ENCODE measurements around the gene MT1HL1. TPM values are rescaled to one million over a fixed set of nuclear protein-coding genes. Genes with fewer than 3 reads are reported as not detected.

MT1HL1 gene
- polyA plus RNA-seq, 3 donors, result not detected

GRCh38 chr1:237000191-237000590 lies 4.0 kb downstream of the MT1HL1 start:
- H3K9me3 ChIP-seq (replicated peaks in 1 of 2; ENCODE audit: control insufficient read depth in 1 of 2, insufficient read depth in 1 of 2, low read length in 2 of 2), result no peaks in the 10 kb centered on the region
- H3K79me2 ChIP-seq (ENCODE audit: insufficient read depth, low read length), result no peaks in the 10 kb centered on the region
- H2AFZ ChIP-seq (ENCODE audit: insufficient read depth, low read depth, low read length, poor library complexity, severe bottlenecking), result no peak overlapping the region
- no peak overlapping the region for H3K9ac ChIP-seq (ENCODE audit: insufficient read depth, low read length, poor library complexity, severe bottlenecking)
- no peaks in the 10 kb centered on the region for H3K4me1 ChIP-seq (ENCODE audit: control insufficient read depth in 1 of 2, insufficient read depth in 2 of 2, low read length in 2 of 2)
- H3K36me3 ChIP-seq (replicated peaks in 1 of 2; ENCODE audit: control insufficient read depth in 1 of 2, insufficient read depth in 2 of 2, low read length in 2 of 2), result no peaks in the 10 kb centered on the region
- Mint-ChIP-seq H3K27ac (no peak overlapping the region), H3K4me1 (no peaks in the 10 kb centered on the region), H3K27me3 (ENCODE audit: low read depth in 3 of 3) (peaks cover 1 to 3% (median 2%) of the 10 kb centered on the region in 3 donors), H3K36me3 (no peaks in the 10 kb centered on the region), H3K4me3 (no peak overlapping the region), H3K9me3 (peaks cover 0 to 13% (median 2%) of the 10 kb centered on the region in 7 donors)
- no peak for TF ChIP-seq CTCF (IDR thresholded peaks at IDR 0.05)
- no peak overlapping the region for H3K4me3 ChIP-seq (replicated peaks in 1 of 3; ENCODE audit: low read depth in 2 of 3, low read length in 3 of 3)
- no peak overlapping the region for H3K4me2 ChIP-seq (replicated peaks; ENCODE audit: extremely low read depth, low read length, poor library complexity, severe bottlenecking)
- intact Hi-C loops (cut with micrococcal nuclease), result no loop called here
- no peaks in the 10 kb centered on the region for H4K20me1 ChIP-seq (ENCODE audit: insufficient read depth, low read length)
- no CpG with 5 or more reads among the region's 4 CpGs for WGBS (ENCODE audit: insufficient coverage)
- no peak for DNase-seq
- H3K27ac ChIP-seq (ENCODE audit: low read depth in 1 of 2, low read length in 2 of 2), result no peak overlapping the region
- no peaks in the 10 kb centered on the region for H3K27me3 ChIP-seq (ENCODE audit: control insufficient read depth in 2 of 2, insufficient read depth in 2 of 2, low read length in 2 of 2)

GRCh38 chr1:236998546-236998945 lies 5.7 kb downstream of the MT1HL1 start:
- H3K79me2 ChIP-seq (ENCODE audit: insufficient read depth, low read length), result no peaks in the 10 kb centered on the region
- H3K4me1 ChIP-seq (ENCODE audit: control insufficient read depth in 1 of 2, insufficient read depth in 2 of 2, low read length in 2 of 2), result no peaks in the 10 kb centered on the region
- no peak for TF ChIP-seq CTCF (IDR thresholded peaks at IDR 0.05)
- no peak for DNase-seq
- H3K4me3 Mint-ChIP-seq, result no peak overlapping the region
- intact Hi-C loops (cut with micrococcal nuclease), result no loop called here
- H3K4me1 Mint-ChIP-seq, result no peaks in the 10 kb centered on the region
- H3K27ac ChIP-seq (ENCODE audit: low read depth in 1 of 2, low read length in 2 of 2), result no peak overlapping the region
- peaks cover 1 to 3% (median 3%) of the 10 kb centered on the region in 3 donors for H3K27me3 Mint-ChIP-seq (ENCODE audit: low read depth in 3 of 3)
- H3K9ac ChIP-seq (ENCODE audit: insufficient read depth, low read length, poor library complexity, severe bottlenecking), result no peak overlapping the region
- H3K27me3 ChIP-seq (ENCODE audit: control insufficient read depth in 2 of 2, insufficient read depth in 2 of 2, low read length in 2 of 2), result no peaks in the 10 kb centered on the region
- H4K20me1 ChIP-seq (ENCODE audit: insufficient read depth, low read length), result no peaks in the 10 kb centered on the region
- H2AFZ ChIP-seq (ENCODE audit: insufficient read depth, low read depth, low read length, poor library complexity, severe bottlenecking), result no peak overlapping the region
- H3K9me3 Mint-ChIP-seq, result peaks cover 0 to 13% (median 3%) of the 10 kb centered on the region in 7 donors
- H3K36me3 ChIP-seq (replicated peaks in 1 of 2; ENCODE audit: control insufficient read depth in 1 of 2, insufficient read depth in 2 of 2, low read length in 2 of 2), result no peaks in the 10 kb centered on the region
- H3K36me3 Mint-ChIP-seq, result no peaks in the 10 kb centered on the region
- H3K4me3 ChIP-seq (replicated peaks in 1 of 3; ENCODE audit: low read depth in 2 of 3, low read length in 3 of 3), result no peak overlapping the region
- no peak overlapping the region for H3K27ac Mint-ChIP-seq
- no peaks in the 10 kb centered on the region for H3K9me3 ChIP-seq (replicated peaks in 1 of 2; ENCODE audit: control insufficient read depth in 1 of 2, insufficient read depth in 1 of 2, low read length in 2 of 2)
- no peak overlapping the region for H3K4me2 ChIP-seq (replicated peaks; ENCODE audit: extremely low read depth, low read length, poor library complexity, severe bottlenecking)
- 80% methylated on average over 1 of the region's 3 CpGs for WGBS (ENCODE audit: insufficient coverage)

Measured in CD14-positive monocyte (primary cell).